ENCODE measurements around the gene GDPD4. TPM values are rescaled to one million over a fixed set of nuclear protein-coding genes. Genes with fewer than 3 reads are reported as not detected.

The GDPD4 gene
- total RNA-seq, 4 donors from 2014 or later = not detected

DNA sequence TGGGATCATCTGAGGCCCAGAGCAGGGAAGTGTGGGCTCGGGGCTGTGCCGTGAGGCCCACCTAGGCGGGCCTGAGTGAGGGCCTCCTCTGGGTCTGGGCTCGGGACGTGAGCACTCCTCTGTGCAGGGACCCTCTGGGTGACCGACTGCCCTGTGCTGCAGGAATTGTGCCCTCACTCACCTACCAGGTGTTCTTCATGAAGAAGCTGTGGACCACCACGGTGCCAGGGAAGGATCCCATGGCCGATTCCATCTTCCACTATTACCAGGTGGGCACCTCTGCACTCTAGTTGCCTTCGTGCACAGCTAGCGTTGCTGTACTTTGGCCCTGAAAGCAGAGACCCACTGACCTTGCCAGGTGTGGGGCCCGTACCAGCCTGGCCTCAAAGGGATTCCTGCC is 93.0 kb downstream of the GDPD4 start:
- TF ChIP-seq, protein P1, sequence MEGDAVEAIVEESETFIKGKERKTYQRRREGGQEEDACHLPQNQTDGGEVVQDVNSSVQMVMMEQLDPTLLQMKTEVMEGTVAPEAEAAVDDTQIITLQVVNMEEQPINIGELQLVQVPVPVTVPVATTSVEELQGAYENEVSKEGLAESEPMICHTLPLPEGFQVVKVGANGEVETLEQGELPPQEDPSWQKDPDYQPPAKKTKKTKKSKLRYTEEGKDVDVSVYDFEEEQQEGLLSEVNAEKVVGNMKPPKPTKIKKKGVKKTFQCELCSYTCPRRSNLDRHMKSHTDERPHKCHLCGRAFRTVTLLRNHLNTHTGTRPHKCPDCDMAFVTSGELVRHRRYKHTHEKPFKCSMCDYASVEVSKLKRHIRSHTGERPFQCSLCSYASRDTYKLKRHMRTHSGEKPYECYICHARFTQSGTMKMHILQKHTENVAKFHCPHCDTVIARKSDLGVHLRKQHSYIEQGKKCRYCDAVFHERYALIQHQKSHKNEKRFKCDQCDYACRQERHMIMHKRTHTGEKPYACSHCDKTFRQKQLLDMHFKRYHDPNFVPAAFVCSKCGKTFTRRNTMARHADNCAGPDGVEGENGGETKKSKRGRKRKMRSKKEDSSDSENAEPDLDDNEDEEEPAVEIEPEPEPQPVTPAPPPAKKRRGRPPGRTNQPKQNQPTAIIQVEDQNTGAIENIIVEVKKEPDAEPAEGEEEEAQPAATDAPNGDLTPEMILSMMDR (IDR thresholded peaks at IDR 0.05; ENCODE audit: low read depth) = no peak

DNA sequence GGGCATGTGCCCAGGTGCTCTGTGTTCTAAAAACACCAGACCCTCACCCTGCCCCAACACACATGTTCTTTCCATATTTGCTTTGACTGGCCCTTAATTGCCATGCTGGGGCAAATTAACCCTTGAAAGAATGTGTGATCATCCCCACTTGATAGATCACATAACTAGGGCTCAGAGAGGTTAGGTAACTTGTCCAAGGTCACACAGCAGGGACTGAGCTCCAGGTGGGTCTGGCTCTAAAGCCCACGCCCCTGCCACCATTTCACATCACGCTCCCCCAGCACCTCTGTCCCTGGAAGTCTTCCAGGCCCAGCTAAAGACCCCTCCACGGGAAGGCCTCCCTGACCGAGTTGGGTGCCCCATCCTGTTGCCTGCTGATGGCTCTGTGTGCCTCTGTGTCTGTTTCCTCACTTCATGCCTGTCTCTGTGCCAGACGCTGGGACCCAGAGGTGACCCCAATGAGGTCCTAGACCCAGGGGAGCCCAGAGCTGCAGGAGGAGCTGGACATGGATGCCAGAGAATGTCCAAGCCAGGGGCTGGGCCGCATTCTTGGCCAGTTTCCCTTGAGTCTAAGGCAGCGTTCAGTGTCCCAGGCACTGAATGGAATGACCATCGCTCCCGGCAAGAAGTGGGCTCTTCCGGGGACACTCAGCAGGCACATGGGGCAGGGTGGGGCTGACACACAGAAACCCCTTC is 93.7 kb downstream of the GDPD4 start:
- TF ChIP-seq, protein P1 (IDR thresholded peaks at IDR 0.05; ENCODE audit: low read depth) = no peak

- TF ChIP-seq, protein P1 (IDR thresholded peaks at IDR 0.05; ENCODE audit: low read depth) = no peak
Observed at GRCh38 chr11:77207019-77207485, 94.4 kb downstream of the GDPD4 start.

DNA sequence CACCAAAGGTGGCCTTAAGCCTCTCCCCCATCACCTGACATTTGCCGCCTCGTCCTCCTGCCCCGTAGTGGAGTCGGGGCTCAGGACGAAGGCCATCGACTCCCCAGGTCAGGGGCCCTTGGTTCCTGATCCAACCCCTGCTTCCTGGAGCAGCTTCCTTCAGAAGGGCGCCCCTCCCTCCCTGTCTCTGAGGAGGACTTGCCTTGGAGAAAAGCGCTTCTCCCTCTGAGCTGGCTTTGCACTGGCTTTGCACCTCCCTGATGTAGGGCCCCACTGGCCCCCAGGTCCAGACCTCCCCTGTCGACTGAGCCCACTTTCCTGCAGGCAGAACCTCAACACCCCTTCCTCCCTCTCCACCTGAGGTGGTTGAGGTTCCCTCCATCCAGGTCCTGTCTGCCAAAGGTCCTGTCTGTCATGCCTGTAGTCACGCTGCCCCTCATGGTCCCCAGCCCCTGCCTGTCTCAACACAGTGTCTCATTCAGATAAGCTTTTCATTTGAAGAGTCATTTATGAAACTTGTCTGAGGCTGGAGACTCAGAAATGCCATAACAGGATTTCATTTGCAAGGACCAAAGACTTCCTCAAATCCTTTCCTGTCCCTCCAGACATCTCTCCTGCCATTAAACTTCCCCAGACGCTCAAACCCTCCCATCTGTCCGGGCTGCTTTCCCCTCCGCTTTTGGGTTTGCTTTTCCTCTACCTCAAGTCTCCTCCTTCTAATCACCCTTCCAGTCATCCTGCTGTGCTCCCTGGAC is 95.0 kb downstream of the GDPD4 start:
- TF ChIP-seq, protein P1 (IDR thresholded peaks at IDR 0.05; ENCODE audit: low read depth) = no peak

- TF ChIP-seq, protein P1 (IDR thresholded peaks at IDR 0.05; ENCODE audit: low read depth) = no peak
Observed at GRCh38 chr11:77205467-77206263, 95.8 kb downstream of the GDPD4 start.

DNA sequence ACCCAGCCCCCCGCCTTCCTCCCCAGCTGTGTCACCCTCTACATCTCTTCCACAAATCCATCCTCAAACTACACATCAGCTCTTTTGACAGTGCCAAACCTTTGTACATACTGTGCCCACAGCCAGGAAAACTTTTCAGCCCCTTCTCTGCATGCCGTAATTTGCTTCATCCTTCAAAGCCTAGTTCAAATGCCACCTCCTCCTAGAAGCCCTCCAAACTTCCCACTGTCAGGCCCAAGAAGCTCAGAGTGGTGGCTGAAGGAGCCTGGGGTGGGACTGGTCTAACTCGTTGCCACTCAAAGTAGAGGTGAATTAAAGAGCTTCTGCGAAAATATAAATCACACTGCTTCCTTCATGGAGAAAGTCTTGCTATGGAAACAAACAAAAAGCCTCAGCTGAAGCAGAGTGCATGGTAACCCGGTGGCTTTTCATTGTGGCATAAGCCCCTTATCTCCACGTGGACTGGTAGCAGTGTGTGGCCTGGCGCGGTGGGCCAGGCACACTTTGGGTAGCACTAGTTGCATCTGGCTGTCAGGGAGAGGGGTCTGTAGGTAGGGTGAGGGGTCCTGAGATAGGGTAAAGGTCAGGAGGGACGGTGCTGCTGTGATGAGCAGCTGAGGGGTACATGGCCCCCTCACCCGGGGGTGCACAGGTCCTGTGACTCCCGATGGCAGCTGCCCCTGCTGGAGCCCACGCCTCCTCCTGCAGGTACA is 96.6 kb downstream of the GDPD4 start:
- TF ChIP-seq, protein P1 (IDR thresholded peaks at IDR 0.05; ENCODE audit: low read depth) = no peak
